OCI-LY1 (cell line): ENCODE data around the gene PRR20A.
"Not testable (repeated sequence)": the region's sequence is repeated elsewhere in the genome, so short reads cannot be mapped to it uniquely, and the experiment has no call there.

Experiments
- H2AFZ ChIP-seq: fragments of 200-600 bp; sonication (generic), shearing (Covaris generic); 2 replicates; pipeline ENCODE4 v1.6.0; 2014; ENCODE audit warnings: antibody characterized with exemption, mild to moderate bottlenecking, low read length
- H3F3A ChIP-seq: fragments of 200-600 bp; sonication (generic), shearing (Covaris generic); 2 replicates; pipeline ENCODE4 v1.6.0; 2014; ENCODE audit warnings: mild to moderate bottlenecking, antibody characterized with exemption, low read length, moderate library complexity; ENCODE audit not compliant: insufficient read depth
- H3K27ac ChIP-seq: fragments of 200-600 bp; sonication (generic); 2 replicates; pipeline ENCODE4 v1.5.1; 2014; ENCODE audit warnings: low read length, mixed run types, mild to moderate bottlenecking, low read depth; ENCODE audit not compliant: poor library complexity, severe bottlenecking
- H3K27me3 ChIP-seq: fragments of 200-600 bp; sonication (generic); 2 replicates; pipeline ENCODE4 v1.6.0; 2014; ENCODE audit warnings: antibody characterized with exemption, mild to moderate bottlenecking, low read length, moderate library complexity; ENCODE audit not compliant: insufficient read depth
- H3K36me3 ChIP-seq: fragments of 200-600 bp; sonication (generic); 2 replicates; pipeline ENCODE4 v1.6.1; 2014; ENCODE audit warnings: mild to moderate bottlenecking, antibody characterized with exemption, low read length, moderate library complexity, mixed read lengths; ENCODE audit not compliant: insufficient read depth
- H3K4me1 ChIP-seq: fragments of 200-600 bp; sonication (generic); 2 replicates; pipeline ENCODE4 v1.5.1; 2014; ENCODE audit warnings: mild to moderate bottlenecking, low read length, moderate library complexity; ENCODE audit not compliant: insufficient read depth, severe bottlenecking
- H3K4me2 ChIP-seq: fragments of 200-600 bp; sonication (generic), shearing (Covaris generic); 2 replicates; pipeline ENCODE4 v1.6.1; 2014; ENCODE audit warnings: low read length
- H3K4me3 ChIP-seq: fragments of 200-600 bp; sonication (generic); 2 replicates; pipeline ENCODE4 v1.5.1; 2014; ENCODE audit warnings: low read length, low read depth, mild to moderate bottlenecking, mixed read lengths; ENCODE audit not compliant: poor library complexity, severe bottlenecking
- H3K79me2 ChIP-seq: fragments of 200-600 bp; shearing (Covaris generic); 2 replicates; pipeline ENCODE4 v1.6.1; 2016; ENCODE audit warnings: mixed run types, low read length, mixed read lengths; ENCODE audit not compliant: insufficient read depth
- H3K9ac ChIP-seq: fragments of 200-600 bp; sonication (generic), shearing (Covaris generic); 2 replicates; pipeline ENCODE4 v1.6.1; 2014; ENCODE audit warnings: mild to moderate bottlenecking, low read length, mixed read lengths
- H3K9me2 ChIP-seq: fragments of 200-600 bp; sonication (generic), shearing (Covaris generic); 2 replicates; pipeline ENCODE4 v1.6.1; 2014; ENCODE audit warnings: low read depth, mild to moderate bottlenecking, low read length, mixed read lengths
- H3K9me3 ChIP-seq: fragments of 200-600 bp; shearing (Covaris generic); 2 replicates; pipeline ENCODE4 v1.6.1; 2014; ENCODE audit warnings: low read length, mixed read lengths
- H4K20me1 ChIP-seq: fragments of 200-600 bp; sonication (generic), shearing (Covaris generic); 2 replicates; pipeline ENCODE4 v1.6.0; 2016; ENCODE audit warnings: mild to moderate bottlenecking, low read length; ENCODE audit not compliant: insufficient read depth
- EZH2 ChIP-seq: fragments of 200-600 bp; sonication (generic), shearing (Covaris generic); IDR thresholded peaks from 2 replicates; pipeline ENCODE4 v1.8.0; 2017; ENCODE audit warnings: borderline replicate concordance, mixed run types, mild to moderate bottlenecking, antibody characterized with exemption, low read length, moderate library complexity, mixed read lengths
- TF ChIP-seq, protein P1 (sequence below): fragments of 200-600 bp; sonication (generic), shearing (Covaris generic); IDR thresholded peaks from 2 replicates; pipeline ENCODE4 v1.5.1; 2017; ENCODE audit warnings: mild to moderate bottlenecking, antibody characterized with exemption, low read length, moderate library complexity, mixed read lengths

PRR20A gene

DNA sequence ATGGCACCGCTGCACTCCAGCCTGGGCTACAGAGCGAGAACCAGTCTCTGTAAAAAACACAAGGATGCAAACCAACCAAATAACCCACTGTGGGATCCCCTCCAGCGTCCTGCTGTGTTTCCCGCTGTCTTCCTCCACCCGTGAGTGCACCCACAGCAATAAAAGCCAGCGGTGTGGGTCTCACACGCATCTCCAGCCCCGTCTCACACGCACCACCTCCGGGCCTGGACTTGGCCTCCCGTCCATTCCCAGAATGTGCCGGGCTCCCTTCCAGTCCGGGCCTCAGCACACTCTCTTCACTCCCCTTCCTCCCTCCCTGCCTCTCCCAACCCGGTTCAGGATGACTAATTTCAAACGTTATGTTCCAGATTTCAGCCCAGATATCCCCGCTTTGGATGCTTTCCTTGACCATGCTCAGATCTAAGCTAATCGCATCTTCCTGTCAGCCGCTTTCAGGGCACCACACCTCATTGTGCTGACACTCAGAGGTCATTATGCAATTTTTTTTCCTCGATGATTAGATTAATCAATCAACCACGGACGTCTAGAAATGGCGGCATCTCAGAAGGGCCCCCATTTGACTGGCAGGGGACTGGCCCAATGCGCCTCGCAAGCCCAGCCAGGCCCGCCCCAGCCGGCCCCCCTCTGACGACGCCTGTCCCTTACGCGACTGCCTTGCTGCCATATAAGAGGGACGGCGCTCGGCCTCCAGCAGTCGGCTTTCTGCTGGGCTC, at the start of gene PRR20A:
Gene PRR20A, plus strand, starts transcription at position 684 of the 734 bp plus-strand sequence. CDS start 387 bp downstream, outside the sequence.
- H4K20me1 ChIP-seq, H3K9ac ChIP-seq, H3K27me3 ChIP-seq, H3K79me2 ChIP-seq, H3K36me3 ChIP-seq, H3K4me2 ChIP-seq, H3K9me3 ChIP-seq, H3K4me3 ChIP-seq, H3K27ac ChIP-seq, H3K9me2 ChIP-seq, H3K4me1 ChIP-seq, H2AFZ ChIP-seq, H3F3A ChIP-seq: not testable (repeated sequence)

DNA sequence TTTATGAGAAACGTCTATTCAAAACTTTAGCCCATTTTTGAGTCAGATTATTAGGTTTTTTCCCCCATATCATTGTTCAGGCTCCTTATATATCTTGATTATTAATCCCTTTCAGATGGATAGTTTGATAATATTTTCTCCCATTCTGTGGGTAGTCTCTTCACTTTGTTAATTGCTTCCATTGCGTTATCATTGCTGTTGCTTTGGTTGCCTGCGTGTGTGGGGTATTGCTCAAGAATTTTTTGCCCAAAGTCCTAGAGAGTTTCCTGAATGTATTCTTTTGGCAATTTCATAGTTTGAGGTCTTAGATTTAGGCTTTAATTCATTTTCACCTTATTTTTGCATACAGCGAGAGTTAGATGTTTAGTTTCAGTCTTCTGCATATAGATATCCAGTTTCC, 25.8 kb upstream of the PRR20A start:
- H3K4me3 ChIP-seq, result no peak overlapping the region
- no peaks in the 10 kb centered on the region for H3K27me3 ChIP-seq
- no peaks in the 10 kb centered on the region for H3K4me1 ChIP-seq
- H3K79me2 ChIP-seq, result no peaks in the 10 kb centered on the region
- no peaks in the 10 kb centered on the region for H3K9me3 ChIP-seq
- no peaks in the 10 kb centered on the region for H3K9me2 ChIP-seq
- H2AFZ ChIP-seq, result no peak overlapping the region
- no peak overlapping the region for H3K9ac ChIP-seq
- TF ChIP-seq, protein P1, sequence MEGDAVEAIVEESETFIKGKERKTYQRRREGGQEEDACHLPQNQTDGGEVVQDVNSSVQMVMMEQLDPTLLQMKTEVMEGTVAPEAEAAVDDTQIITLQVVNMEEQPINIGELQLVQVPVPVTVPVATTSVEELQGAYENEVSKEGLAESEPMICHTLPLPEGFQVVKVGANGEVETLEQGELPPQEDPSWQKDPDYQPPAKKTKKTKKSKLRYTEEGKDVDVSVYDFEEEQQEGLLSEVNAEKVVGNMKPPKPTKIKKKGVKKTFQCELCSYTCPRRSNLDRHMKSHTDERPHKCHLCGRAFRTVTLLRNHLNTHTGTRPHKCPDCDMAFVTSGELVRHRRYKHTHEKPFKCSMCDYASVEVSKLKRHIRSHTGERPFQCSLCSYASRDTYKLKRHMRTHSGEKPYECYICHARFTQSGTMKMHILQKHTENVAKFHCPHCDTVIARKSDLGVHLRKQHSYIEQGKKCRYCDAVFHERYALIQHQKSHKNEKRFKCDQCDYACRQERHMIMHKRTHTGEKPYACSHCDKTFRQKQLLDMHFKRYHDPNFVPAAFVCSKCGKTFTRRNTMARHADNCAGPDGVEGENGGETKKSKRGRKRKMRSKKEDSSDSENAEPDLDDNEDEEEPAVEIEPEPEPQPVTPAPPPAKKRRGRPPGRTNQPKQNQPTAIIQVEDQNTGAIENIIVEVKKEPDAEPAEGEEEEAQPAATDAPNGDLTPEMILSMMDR, result no peak
- no peak for TF ChIP-seq EZH2
- H4K20me1 ChIP-seq, result no peaks in the 10 kb centered on the region
- H3F3A ChIP-seq, result no peaks in the 10 kb centered on the region
- no peaks in the 10 kb centered on the region for H3K36me3 ChIP-seq
- no peak overlapping the region for H3K27ac ChIP-seq
- H3K4me2 ChIP-seq, result no peak overlapping the region

DNA sequence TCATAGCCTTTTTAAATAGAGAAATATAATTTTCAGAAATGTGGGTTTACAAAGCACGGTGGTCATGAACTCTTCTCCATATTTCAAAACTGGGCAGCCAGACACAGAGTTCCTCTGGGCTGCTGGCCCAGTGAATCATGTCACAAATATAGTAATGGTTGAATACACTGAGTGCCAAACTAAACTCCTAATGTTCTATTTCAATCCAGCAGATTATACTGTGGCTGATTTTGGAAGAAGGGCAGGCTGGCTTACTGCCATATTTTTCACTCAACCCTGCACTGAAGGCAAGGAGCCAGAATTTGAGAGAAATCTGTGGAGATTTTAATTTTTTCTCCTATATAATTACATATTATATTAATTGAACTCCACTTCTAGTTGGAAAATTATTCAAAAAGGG, 17.0 kb upstream of the PRR20A start:
- TF ChIP-seq EZH2, result no peak
- TF ChIP-seq, protein P1, result no peak
- no peaks in the 10 kb centered on the region for H3K9me2 ChIP-seq
- no peaks in the 10 kb centered on the region for H3K79me2 ChIP-seq
- no peaks in the 10 kb centered on the region for H4K20me1 ChIP-seq
- H2AFZ ChIP-seq, result no peak overlapping the region
- no peak overlapping the region for H3K4me2 ChIP-seq
- H3K4me3 ChIP-seq, result no peak overlapping the region
- no peaks in the 10 kb centered on the region for H3K27me3 ChIP-seq
- H3K9ac ChIP-seq, result no peak overlapping the region
- no peaks in the 10 kb centered on the region for H3F3A ChIP-seq
- H3K4me1 ChIP-seq, result no peaks in the 10 kb centered on the region
- no peaks in the 10 kb centered on the region for H3K9me3 ChIP-seq
- no peaks in the 10 kb centered on the region for H3K36me3 ChIP-seq
- H3K27ac ChIP-seq, result no peak overlapping the region

DNA sequence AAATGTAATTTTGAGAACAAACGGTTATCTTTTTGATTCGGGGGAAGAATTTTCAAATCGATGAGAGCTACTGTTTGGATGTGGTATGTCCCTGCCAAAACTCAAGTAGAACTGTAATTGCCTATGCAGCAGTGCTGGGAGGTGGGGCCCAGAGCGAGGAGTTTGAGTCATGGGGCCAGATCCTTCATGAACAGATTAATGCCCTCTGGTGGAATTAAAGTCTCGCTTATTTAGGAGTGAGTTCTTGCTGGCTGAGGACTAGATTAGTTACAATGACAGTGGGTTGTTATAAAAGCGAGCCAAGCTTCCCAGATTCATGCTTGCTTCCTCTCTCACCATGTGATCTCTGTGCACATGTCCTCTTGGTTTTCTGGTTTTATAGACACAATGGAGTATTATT, 11.8 kb upstream of the PRR20A start:
- Histone ChIP-seq H3K27ac (no peak overlapping the region), H3K4me1 (no peaks in the 10 kb centered on the region), H3K4me2 (no peak overlapping the region), H3F3A (no peaks in the 10 kb centered on the region), H3K9me3 (no peaks in the 10 kb centered on the region), H3K9ac (no peak overlapping the region), H3K36me3 (no peaks in the 10 kb centered on the region), H4K20me1 (no peaks in the 10 kb centered on the region), H3K9me2 (no peaks in the 10 kb centered on the region), H3K4me3 (no peak overlapping the region), H3K79me2 (no peaks in the 10 kb centered on the region), H2AFZ (no peak overlapping the region), H3K27me3 (no peaks in the 10 kb centered on the region)
- no peak for TF ChIP-seq EZH2
- TF ChIP-seq, protein P1, result no peak
